HepG2 (cell line): ENCODE results near the gene PSKH1. TPM values are rescaled to one million over a fixed set of nuclear protein-coding genes. Genes with fewer than 3 reads are reported as not detected.

Experiments
- AHDC1 ChIP-seq: sonication (generic); formaldehyde crosslinking; IDR thresholded peaks from 2 replicates; pipeline ENCODE4 v1.5.1; 2020; ENCODE audit warnings: mild to moderate bottlenecking, missing genetic modification reagents, borderline replicate concordance
- AHR ChIP-seq: IDR thresholded peaks from 2 replicates; pipeline ENCODE4 v1.6.1; 2018; ENCODE audit warnings: missing genetic modification reagents, missing compliant biosample characterization
- ARNTL ChIP-seq: sonication (generic); formaldehyde crosslinking; IDR thresholded peaks from 2 replicates; pipeline ENCODE4 v1.4.0; 2020; ENCODE audit warnings: mild to moderate bottlenecking, missing genetic modification reagents
- FOXO4 ChIP-seq: sonication (generic); formaldehyde crosslinking; conservative IDR thresholded peaks from 2 replicates; pipeline ENCODE4 v1.8.1; 2023; ENCODE audit warnings: missing genetic modification reagents
- HMGA1 ChIP-seq: sonication (generic); formaldehyde crosslinking; conservative IDR thresholded peaks from 2 replicates; pipeline ENCODE4 v1.4.0; 2020; ENCODE audit warnings: missing genetic modification reagents
- NONO ChIP-seq, 2 experiments: fragments of 450-650 bp in 1 of 2; sonication (generic) in 1 of 2; formaldehyde crosslinking in 1 of 2; IDR thresholded peaks in 1 of 2; conservative IDR thresholded peaks in 1 of 2; 2 replicates each; pipeline versions ENCODE4 v1.6.1 to v1.8.0; 2017 to 2022; ENCODE audit warnings: mild to moderate bottlenecking in 1 of 2, missing genetic modification reagents in 1 of 2, moderate library complexity in 1 of 2
- PCBP1 ChIP-seq: fragments of 200-400 bp; formaldehyde crosslinking; IDR thresholded peaks from 2 replicates; pipeline ENCODE4 v1.6.1; 2017; ENCODE audit warnings: mild to moderate bottlenecking, low read depth, low read length, borderline replicate concordance
- SNAI1 ChIP-seq: sonication (generic); formaldehyde crosslinking; IDR thresholded peaks from 2 replicates; pipeline ENCODE4 v1.5.0; 2020; ENCODE audit warnings: mild to moderate bottlenecking, missing genetic modification reagents, borderline replicate concordance
- TFE3 ChIP-seq: IDR thresholded peaks from 2 replicates; pipeline ENCODE4 v1.6.1; 2016
- ZBTB25 ChIP-seq: IDR thresholded peaks from 2 replicates; pipeline ENCODE4 v1.6.1; 2018; ENCODE audit warnings: missing genetic modification reagents
- ZNF280D ChIP-seq: sonication (generic); formaldehyde crosslinking; IDR thresholded peaks from 2 replicates; pipeline ENCODE4 v1.5.1; 2020; ENCODE audit warnings: mild to moderate bottlenecking, missing genetic modification reagents
- ZNF451 ChIP-seq: sonication (generic); formaldehyde crosslinking; IDR thresholded peaks from 2 replicates; pipeline ENCODE4 v1.5.0; 2020; ENCODE audit warnings: mild to moderate bottlenecking, missing genetic modification reagents
- ZNF547 ChIP-seq: sonication (generic); formaldehyde crosslinking; IDR thresholded peaks from 2 replicates; pipeline ENCODE4 v1.5.1; 2020; ENCODE audit warnings: mild to moderate bottlenecking, missing genetic modification reagents
- ZNF816 ChIP-seq: sonication (generic); formaldehyde crosslinking; IDR thresholded peaks from 2 replicates; pipeline ENCODE4 v1.8.0; 2022; ENCODE audit warnings: missing genetic modification reagents, mild to moderate bottlenecking, borderline replicate concordance
- polyA plus RNA-seq, 8 experiments: library from polyadenylated mRNA; depleted of rRNA in 3 of 8; stranded (reverse) in 7 of 8; unstranded in 1 of 8; fragments of >200 nt; fragmentation: Illumina TruSeq in 4 of 8; extraction: Trizol in 4 of 8; gene quantifications; 2 replicates each; pipeline versions ENCODE4 v1.2.1 to v1.2.3, GENCODE V29; 2011 to 2016; ENCODE audit warnings: low read depth in 4 of 8, missing spikeins in 1 of 8, mixed read lengths in 1 of 8; ENCODE audit not compliant: insufficient read depth in 1 of 8
- total RNA-seq, 5 experiments: library from RNA; depleted of rRNA; stranded (reverse); fragments of >200 nt; fragmentation: Illumina TruSeq; extraction: Trizol; gene quantifications; 2 replicates each; pipeline ENCODE4 v1.2.3, GENCODE V29; 2016; ENCODE audit warnings: low read depth in 1 of 5

The PSKH1 gene
- total and polyA plus RNA-seq, 2 of the 13 experiments (the other 11 are each of a cell fraction or from before 2014, with no cell fraction given): 8.4 to 19.1 TPM

GRCh38 chr16:67936124-67936879 lies 43.2 kb downstream of the PSKH1 start, which contains the start of gene PSMB10 (continued):
- TF ChIP-seq AHDC1 (CRISPR knock-in tag) (no peak), TFE3 (CRISPR knock-in tag) (no peak), ZNF816 (0 out of 2 replicates have a peak, but pooled peaks have one; percentile 41), SNAI1 (CRISPR knock-in tag) (0 out of 2 replicates have a peak, but pooled peaks have one; percentile 17), ARNTL (CRISPR knock-in tag) (no peak), FOXO4 (CRISPR knock-in tag) (peak; percentile 99), PCBP1 (no peak), ZNF547 (CRISPR knock-in tag) (0 out of 2 replicates have a peak, but pooled peaks have one; percentile 6), ZBTB25 (CRISPR knock-in tag) (no peak), HMGA1 (CRISPR knock-in tag) (no peak), ZNF451 (no peak), AHR (CRISPR knock-in tag) (no peak; the same call in 1 of the 2 replicates), ZNF280D (CRISPR knock-in tag) (no peak), NONO (IDR thresholded peaks at IDR 0.05) (no peak), NONO (CRISPR knock-in tag; conservative IDR thresholded peaks at IDR 0.05) (no peak; the same call in none of the 2 replicates)
